GM19463 (cell line): ENCODE measurements around the gene MLH3.
"Not testable (repeated sequence)": the region's sequence is repeated elsewhere in the genome, so short reads cannot be mapped to it uniquely, and the experiment has no call there.

Experiments used
- ATAC-seq: cut with Tn5 transposase; IDR thresholded peaks from one replicate; pipeline ENCODE4 v1.9.1; 2021; ENCODE audit warnings: mild to moderate bottlenecking, moderate library complexity; ENCODE audit not compliant: unreplicated experiment

MLH3 gene

DNA sequence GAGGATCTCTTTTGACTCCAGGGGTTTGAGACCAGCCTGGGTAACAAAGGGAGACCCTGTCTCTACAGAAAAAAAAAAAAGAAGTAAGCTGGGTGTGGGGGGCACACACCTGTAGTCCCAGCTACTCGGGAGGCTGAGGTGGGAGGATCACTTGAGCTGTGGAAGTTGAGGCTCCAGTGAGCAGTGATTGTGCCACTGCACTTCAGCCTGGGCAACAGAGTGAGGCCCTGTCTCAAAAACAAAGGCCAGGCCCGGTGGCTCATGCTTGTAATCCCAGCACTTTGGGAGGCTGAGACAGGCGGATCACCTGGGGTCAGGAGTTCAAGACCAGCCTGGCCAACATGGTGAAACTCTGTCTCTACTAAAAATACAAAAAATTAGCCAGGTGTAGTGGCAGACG is 16.5 kb upstream of the MLH3 start:
- not testable (repeated sequence) for ATAC-seq

GRCh38 chr14:75067212-75067611 is 15.9 kb upstream of the MLH3 start:
- no peak for ATAC-seq

- no peak for ATAC-seq
These were observed 15.4 kb upstream of the MLH3 start for GRCh38 chr14:75066691-75067090.

DNA sequence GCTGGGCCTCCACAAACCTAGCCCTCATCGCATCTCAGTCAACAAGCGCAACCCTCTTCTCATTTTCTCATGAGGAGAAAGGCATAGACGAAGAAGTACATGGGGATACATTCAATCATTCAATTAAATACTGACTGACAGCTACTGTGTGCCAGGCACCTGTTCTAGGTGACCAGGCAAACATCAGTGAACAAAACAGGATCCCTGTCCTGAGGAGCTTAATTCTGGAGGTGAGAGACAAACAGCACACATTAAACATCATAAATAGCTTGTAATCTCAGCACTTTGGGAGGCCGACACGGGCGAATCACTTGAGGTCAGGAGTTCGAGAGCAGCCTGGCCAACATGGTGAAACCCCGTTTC is 12.9 kb upstream of the MLH3 start:
- peak; percentile 7 for ATAC-seq

GRCh38 chr14:75063491-75064204 is 12.4 kb upstream of the MLH3 start, which contains the start of gene ACYP1:
ACYP1 (minus strand) TSS chr14:75064024; CDS start chr14:75063553, 471 bp downstream.
- ATAC-seq, result peak; percentile 99

DNA sequence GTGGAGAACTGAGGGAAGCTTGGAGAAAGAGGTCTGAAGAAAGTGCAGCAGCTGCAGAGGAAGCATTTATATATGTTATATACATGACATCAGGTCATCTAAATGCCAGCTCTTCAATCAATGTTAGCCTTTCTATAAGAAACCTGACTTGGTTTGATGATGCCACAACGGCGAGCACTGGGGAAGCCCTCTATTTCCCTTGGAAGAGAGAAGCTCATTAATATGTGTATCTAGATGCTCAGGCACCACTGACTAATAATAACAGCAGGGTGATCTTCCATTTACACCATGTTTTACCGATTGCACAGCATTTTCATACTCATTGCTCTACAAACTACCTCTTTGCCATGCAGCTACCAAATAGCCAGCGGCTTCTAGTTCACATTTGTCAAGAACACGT is 11.7 kb upstream of the MLH3 start:
- no peak for ATAC-seq

GRCh38 chr14:75060420-75060819 is 9.2 kb upstream of the MLH3 start:
- no peak for ATAC-seq

DNA sequence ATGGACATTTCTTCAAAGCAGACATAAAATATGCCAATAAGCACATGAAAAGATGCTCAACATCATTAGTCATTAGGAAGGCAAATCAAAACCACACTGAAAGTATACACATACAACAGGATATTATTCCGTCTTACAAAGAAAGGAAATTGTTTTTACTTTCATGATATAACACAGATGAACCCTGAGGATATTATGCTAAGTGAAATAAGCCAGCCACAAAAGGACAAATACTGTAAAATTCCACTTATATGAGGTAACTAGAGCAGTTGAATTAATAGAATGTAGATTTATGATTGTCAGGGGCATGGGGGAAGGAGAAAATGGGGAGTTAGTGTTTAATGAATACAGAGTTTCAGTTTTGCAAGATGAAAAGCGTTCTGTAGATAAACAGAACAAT is 8.4 kb upstream of the MLH3 start:
- ATAC-seq, result no peak

GRCh38 chr14:75054421-75054820 is 3.2 kb upstream of the MLH3 start:
- ATAC-seq, result no peak

- ATAC-seq, result no peak
These were observed 2.4 kb upstream of the MLH3 start for GRCh38 chr14:75053396-75054291.

DNA sequence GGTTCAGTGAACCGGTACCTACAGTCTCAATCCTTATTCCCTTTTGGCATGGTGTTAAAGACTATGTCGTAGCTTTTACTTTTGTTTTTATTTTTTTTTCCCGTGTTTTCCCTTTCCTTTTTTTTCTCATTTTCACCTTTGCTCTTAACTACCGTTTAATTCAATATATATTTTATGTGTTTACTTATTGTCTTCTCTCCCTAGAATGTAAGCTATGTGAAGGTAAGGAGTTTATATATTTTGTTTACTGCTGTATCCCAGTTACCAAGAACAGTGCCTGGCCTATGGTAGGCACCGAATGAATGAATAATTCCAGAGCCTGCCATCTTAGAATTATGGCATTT is 261 bp upstream of the MLH3 start:
- ATAC-seq, result no peak

GRCh38 chr14:75049731-75050201 is 1.5 kb downstream of the MLH3 start:
- no peak for ATAC-seq

- no peak for ATAC-seq
These were observed 2.1 kb downstream of the MLH3 start for GRCh38 chr14:75049136-75049535.

DNA sequence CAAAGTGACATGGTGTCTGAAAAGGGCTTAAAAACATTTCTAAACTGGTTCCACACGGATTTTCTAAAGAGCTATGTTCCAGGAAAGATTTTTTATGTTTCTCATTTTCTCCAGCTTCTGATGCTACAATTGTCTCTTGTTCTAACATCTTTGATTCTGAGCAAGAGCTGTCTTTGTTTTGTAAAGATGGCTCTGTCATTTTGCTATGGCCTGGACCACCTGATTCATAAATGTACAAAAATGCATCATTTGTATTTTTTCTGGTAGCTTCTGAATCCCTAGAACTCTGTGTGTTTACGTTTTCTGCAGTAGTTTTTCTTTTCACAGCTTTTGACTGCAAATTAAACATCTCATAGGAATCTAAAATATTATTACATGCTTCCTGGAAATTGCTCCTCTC is 3.2 kb downstream of the MLH3 start:
- no peak for ATAC-seq

DNA sequence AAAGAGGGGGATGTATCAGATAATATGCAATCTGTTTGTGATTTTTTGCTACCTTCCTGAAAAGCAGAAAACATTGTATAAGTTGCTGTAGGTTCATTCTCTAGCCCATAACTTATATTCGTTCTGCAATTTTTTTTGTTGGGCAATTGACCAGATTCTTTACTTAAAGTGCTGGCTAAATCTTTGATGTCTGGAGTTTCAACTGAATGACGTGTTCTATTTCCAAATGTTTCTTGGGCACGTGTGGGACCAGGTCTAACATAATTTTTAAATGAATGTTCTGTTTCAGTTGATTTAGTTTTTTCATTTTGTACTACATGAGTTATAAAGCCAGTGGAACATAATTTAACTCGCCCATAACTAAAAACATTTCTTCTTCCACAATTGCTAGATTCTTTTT is 3.8 kb downstream of the MLH3 start:
- no peak for ATAC-seq

GRCh38 chr14:75046899-75047298 is 4.4 kb downstream of the MLH3 start:
- no peak for ATAC-seq

DNA sequence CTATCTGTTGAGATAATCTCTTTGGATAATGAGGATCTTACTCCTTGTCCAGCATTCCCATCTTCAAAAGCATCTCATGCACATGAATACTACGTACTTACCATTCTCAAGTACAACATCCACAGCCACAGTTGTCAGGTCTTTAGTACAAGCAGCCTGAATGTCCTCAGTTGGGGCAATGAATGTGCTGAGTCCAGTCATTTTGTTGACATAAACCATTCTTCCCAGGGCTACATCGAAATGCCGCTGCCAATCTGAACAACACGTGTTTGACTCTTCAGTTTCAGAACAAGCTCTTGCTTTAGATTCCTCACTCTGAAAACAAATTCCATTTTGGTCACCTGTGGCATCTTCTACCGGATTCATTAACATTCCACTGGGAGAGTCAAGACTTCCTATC is 5.0 kb downstream of the MLH3 start:
- no peak for ATAC-seq

GRCh38 chr14:75044752-75045151 is 6.5 kb downstream of the MLH3 start:
- no peak for ATAC-seq

- ATAC-seq, result no peak
These were observed 6.9 kb downstream of the MLH3 start for GRCh38 chr14:75044322-75044721.

DNA sequence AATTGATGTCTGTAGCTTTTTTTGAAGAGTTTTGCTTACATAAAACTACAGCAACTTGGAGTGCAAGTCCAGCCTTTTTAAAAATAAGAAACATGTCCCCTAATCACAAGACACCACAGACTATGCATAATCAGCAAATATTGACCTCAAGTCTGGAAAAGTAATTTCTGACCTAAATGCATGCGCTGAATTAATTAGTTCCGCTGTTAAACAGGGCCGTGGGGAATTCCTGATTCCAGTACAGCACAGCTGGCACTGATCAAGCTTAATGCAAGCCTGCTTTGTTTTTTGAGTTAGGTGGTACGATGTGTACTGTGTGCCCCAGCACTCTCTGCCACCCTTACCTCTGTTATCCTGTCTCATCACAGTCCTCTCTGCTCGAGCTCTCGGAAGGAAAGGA is 9.2 kb downstream of the MLH3 start:
- peak; percentile 67 for ATAC-seq

- ATAC-seq, result no peak
These were observed 9.7 kb downstream of the MLH3 start for GRCh38 chr14:75041613-75042012.

GRCh38 chr14:75040959-75041358 is 10.3 kb downstream of the MLH3 start:
- ATAC-seq, result no peak
